SK-N-SH treated with all-trans-retinoic acid at 6 μM for 48 hours (cell line): Measurements from ENCODE around the gene PRKCI.
A peak's percentile ranks its signal among the peaks of the same experiment; 100 is the strongest.

Experiments
- ATAC-seq: fragments of 200-7000 bp; cut with Tn5 transposase; 3 replicates; pipeline ENCODE4 v1.9.1; 2020; ENCODE audit warnings: mild to moderate bottlenecking, moderate library complexity
- ARNTL ChIP-seq: fragments of 450-650 bp; formaldehyde crosslinking; IDR thresholded peaks from 2 replicates; pipeline ENCODE4 v1.5.0; 2020; ENCODE audit warnings: low read depth, mild to moderate bottlenecking, moderate library complexity, borderline replicate concordance
- CREB5 ChIP-seq: fragments of 250-450 bp; sonication (Bioruptor Pico); IDR thresholded peaks from 2 replicates; pipeline ENCODE4 v1.5.1; 2020; ENCODE audit warnings: low read depth, mild to moderate bottlenecking, moderate library complexity
- CSDC2 ChIP-seq: fragments of 250-450 bp; sonication (Bioruptor Pico); IDR thresholded peaks from 2 replicates; pipeline ENCODE4 v1.5.0; 2020; ENCODE audit warnings: mild to moderate bottlenecking, moderate library complexity
- ESRRG ChIP-seq: fragments of 250-450 bp; sonication (Bioruptor Pico); IDR thresholded peaks from 2 replicates; pipeline ENCODE4 v1.6.1; 2021; ENCODE audit warnings: mild to moderate bottlenecking
- ISL1 ChIP-seq: fragments of 250-450 bp; sonication (Bioruptor Pico); IDR thresholded peaks from 2 replicates; pipeline ENCODE4 v2.1.2; 2022; ENCODE audit warnings: mild to moderate bottlenecking, moderate library complexity
- PATZ1 ChIP-seq: fragments of 250-450 bp; sonication (Bioruptor Pico); IDR thresholded peaks from 2 replicates; pipeline ENCODE4 v1.8.0; 2020; ENCODE audit warnings: mild to moderate bottlenecking, moderate library complexity, borderline replicate concordance
- POU6F1 ChIP-seq: fragments of 250-450 bp; sonication (Bioruptor Pico); IDR thresholded peaks from 2 replicates; pipeline ENCODE4 v1.8.0; 2021; ENCODE audit warnings: low read depth, mild to moderate bottlenecking, moderate library complexity, borderline replicate concordance
- PPARA ChIP-seq: fragments of 250-450 bp; sonication (Bioruptor Pico); IDR thresholded peaks from 2 replicates; pipeline ENCODE4 v1.5.0; 2020; ENCODE audit warnings: mild to moderate bottlenecking, borderline replicate concordance
- RARB ChIP-seq: fragments of 250-450 bp; sonication (Bioruptor Pico); IDR thresholded peaks from 2 replicates; pipeline ENCODE4 v1.8.0; 2021; ENCODE audit warnings: mild to moderate bottlenecking, moderate library complexity
- SNAI2 ChIP-seq: fragments of 250-450 bp; sonication (Bioruptor Pico); IDR thresholded peaks from 2 replicates; pipeline ENCODE4 v1.5.0; 2020; ENCODE audit warnings: mild to moderate bottlenecking, moderate library complexity
- TOX ChIP-seq: fragments of 250-450 bp; sonication (Bioruptor Pico); IDR thresholded peaks from 2 replicates; pipeline ENCODE4 v1.8.0; 2021; ENCODE audit warnings: mild to moderate bottlenecking, moderate library complexity, borderline replicate concordance
- ZC3H10 ChIP-seq: fragments of 250-450 bp; sonication (Bioruptor Pico); IDR thresholded peaks from 2 replicates; pipeline ENCODE4 v1.5.1; 2021; ENCODE audit warnings: mild to moderate bottlenecking, moderate library complexity
- ZFP3 ChIP-seq: fragments of 250-450 bp; sonication (Bioruptor Pico); IDR thresholded peaks from 2 replicates; pipeline ENCODE4 v1.5.0; 2020; ENCODE audit warnings: mild to moderate bottlenecking, moderate library complexity
- ZFP30 ChIP-seq: fragments of 450-650 bp; formaldehyde crosslinking; IDR thresholded peaks from 2 replicates; pipeline ENCODE4 v1.5.0; 2022; ENCODE audit warnings: mild to moderate bottlenecking, moderate library complexity
- ZNF565 ChIP-seq: fragments of 450-650 bp; formaldehyde crosslinking; conservative IDR thresholded peaks from 2 replicates; pipeline ENCODE4 v1.5.0; 2020; ENCODE audit warnings: low read depth, mild to moderate bottlenecking, moderate library complexity
- ZNF70 ChIP-seq: fragments of 450-650 bp; formaldehyde crosslinking; IDR thresholded peaks from 2 replicates; pipeline ENCODE4 v1.5.0; 2020; ENCODE audit warnings: mild to moderate bottlenecking, moderate library complexity
- ZNF8 ChIP-seq: fragments of 450-650 bp; formaldehyde crosslinking; IDR thresholded peaks from 2 replicates; pipeline ENCODE4 v1.5.0; 2020; ENCODE audit warnings: mild to moderate bottlenecking, moderate library complexity
- TF ChIP-seq, protein P1 (sequence below): fragments of 250-450 bp; sonication (Bioruptor Pico); IDR thresholded peaks from 2 replicates; pipeline ENCODE4 v1.5.1; 2021; ENCODE audit warnings: mild to moderate bottlenecking, moderate library complexity
- TF ChIP-seq, protein P2 (sequence below): fragments of 250-450 bp; sonication (Bioruptor Pico); IDR thresholded peaks from 2 replicates; pipeline ENCODE4 v1.5.0; 2020; ENCODE audit warnings: mild to moderate bottlenecking, moderate library complexity

The PRKCI gene

GRCh38 chr3:170221924-170222646 is at the start of gene PRKCI:
Gene PRKCI, plus strand, starts transcription at chr3:170222424. Its CDS starts 246 bp downstream, at chr3:170222670.
- TF ChIP-seq SNAI2 (CRISPR knock-in tag) = no peak
- no peak for TF ChIP-seq POU6F1 (CRISPR knock-in tag)
- no peak for TF ChIP-seq ESRRG (CRISPR knock-in tag)
- TF ChIP-seq ZNF70 (CRISPR knock-in tag) = no peak
- no peak for TF ChIP-seq ISL1 (CRISPR knock-in tag)
- no peak for TF ChIP-seq RARB (CRISPR knock-in tag)
- TF ChIP-seq, protein P1, sequence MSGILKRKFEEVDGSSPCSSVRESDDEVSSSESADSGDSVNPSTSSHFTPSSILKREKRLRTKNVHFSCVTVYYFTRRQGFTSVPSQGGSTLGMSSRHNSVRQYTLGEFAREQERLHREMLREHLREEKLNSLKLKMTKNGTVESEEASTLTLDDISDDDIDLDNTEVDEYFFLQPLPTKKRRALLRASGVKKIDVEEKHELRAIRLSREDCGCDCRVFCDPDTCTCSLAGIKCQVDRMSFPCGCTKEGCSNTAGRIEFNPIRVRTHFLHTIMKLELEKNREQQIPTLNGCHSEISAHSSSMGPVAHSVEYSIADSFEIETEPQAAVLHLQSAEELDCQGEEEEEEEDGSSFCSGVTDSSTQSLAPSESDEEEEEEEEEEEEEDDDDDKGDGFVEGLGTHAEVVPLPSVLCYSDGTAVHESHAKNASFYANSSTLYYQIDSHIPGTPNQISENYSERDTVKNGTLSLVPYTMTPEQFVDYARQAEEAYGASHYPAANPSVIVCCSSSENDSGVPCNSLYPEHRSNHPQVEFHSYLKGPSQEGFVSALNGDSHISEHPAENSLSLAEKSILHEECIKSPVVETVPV = no peak
- no peak for TF ChIP-seq ZNF565 (CRISPR knock-in tag)
- TF ChIP-seq ZC3H10 (CRISPR knock-in tag) = no peak
- TF ChIP-seq PATZ1 (CRISPR knock-in tag) = no peak
- TF ChIP-seq CREB5 = no peak
- no peak for TF ChIP-seq PPARA (CRISPR knock-in tag)
- TF ChIP-seq ARNTL (CRISPR knock-in tag) = no peak
- TF ChIP-seq, protein P2, sequence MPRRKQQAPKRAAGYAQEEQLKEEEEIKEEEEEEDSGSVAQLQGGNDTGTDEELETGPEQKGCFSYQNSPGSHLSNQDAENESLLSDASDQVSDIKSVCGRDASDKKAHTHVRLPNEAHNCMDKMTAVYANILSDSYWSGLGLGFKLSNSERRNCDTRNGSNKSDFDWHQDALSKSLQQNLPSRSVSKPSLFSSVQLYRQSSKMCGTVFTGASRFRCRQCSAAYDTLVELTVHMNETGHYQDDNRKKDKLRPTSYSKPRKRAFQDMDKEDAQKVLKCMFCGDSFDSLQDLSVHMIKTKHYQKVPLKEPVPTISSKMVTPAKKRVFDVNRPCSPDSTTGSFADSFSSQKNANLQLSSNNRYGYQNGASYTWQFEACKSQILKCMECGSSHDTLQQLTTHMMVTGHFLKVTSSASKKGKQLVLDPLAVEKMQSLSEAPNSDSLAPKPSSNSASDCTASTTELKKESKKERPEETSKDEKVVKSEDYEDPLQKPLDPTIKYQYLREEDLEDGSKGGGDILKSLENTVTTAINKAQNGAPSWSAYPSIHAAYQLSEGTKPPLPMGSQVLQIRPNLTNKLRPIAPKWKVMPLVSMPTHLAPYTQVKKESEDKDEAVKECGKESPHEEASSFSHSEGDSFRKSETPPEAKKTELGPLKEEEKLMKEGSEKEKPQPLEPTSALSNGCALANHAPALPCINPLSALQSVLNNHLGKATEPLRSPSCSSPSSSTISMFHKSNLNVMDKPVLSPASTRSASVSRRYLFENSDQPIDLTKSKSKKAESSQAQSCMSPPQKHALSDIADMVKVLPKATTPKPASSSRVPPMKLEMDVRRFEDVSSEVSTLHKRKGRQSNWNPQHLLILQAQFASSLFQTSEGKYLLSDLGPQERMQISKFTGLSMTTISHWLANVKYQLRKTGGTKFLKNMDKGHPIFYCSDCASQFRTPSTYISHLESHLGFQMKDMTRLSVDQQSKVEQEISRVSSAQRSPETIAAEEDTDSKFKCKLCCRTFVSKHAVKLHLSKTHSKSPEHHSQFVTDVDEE (CRISPR knock-in tag) = no peak
- TF ChIP-seq ZFP3 (CRISPR knock-in tag) = no peak
- TF ChIP-seq ZNF8 (CRISPR knock-in tag) = no peak
- TF ChIP-seq TOX (CRISPR knock-in tag) = no peak
- ATAC-seq = peak; percentile 97

DNA sequence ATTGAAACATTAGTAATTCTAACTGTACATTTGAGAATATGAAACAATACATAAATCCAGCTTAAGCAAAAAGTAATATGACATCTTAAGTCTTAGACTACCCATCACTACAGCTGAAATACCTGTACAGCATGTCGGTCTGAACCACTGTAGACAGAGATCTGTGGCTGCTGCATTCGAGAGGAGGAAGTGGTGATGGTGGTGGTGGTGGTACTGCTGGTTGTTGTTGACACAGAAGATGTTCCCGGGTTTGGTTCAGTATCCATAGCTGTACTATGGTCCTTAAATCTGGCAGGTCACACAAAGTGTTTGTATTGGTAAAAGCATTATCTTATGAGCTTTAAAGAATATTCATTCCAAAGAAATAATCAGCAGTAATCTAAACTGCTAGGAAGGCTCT is 43.6 kb upstream of the PRKCI start:
- ATAC-seq = no peak
- TF ChIP-seq ZFP3 (CRISPR knock-in tag) (no peak), SNAI2 (CRISPR knock-in tag) (no peak), ZFP30 (CRISPR knock-in tag) (no peak), CREB5 (no peak), TOX (CRISPR knock-in tag) (no peak), ZNF565 (CRISPR knock-in tag) (no peak), ZNF8 (CRISPR knock-in tag) (no peak), PATZ1 (CRISPR knock-in tag) (no peak), CSDC2 (CRISPR knock-in tag) (no peak)
- TF ChIP-seq, all 23 proteins: peak for 0
